HepG2 (cell line): Measurements from ENCODE around the gene SHBG. TPM values are rescaled to one million over a fixed set of nuclear protein-coding genes. Genes with fewer than 3 reads are reported as not detected.

Experiments
- ARNTL ChIP-seq: sonication (generic); formaldehyde crosslinking; IDR thresholded peaks from 2 replicates; pipeline ENCODE4 v1.4.0; 2020; ENCODE audit warnings: mild to moderate bottlenecking, missing genetic modification reagents
- ATRX ChIP-seq: sonication (generic); formaldehyde crosslinking; IDR thresholded peaks from 2 replicates; pipeline ENCODE4 v1.4.0; 2020; ENCODE audit warnings: missing genetic modification reagents, borderline replicate concordance
- FOXK2 ChIP-seq: fragments of 450-650 bp; IDR thresholded peaks from 2 replicates; pipeline ENCODE4 v1.6.1; 2016
- HNRNPK ChIP-seq: fragments of 200-400 bp; formaldehyde crosslinking; IDR thresholded peaks from 2 replicates; pipeline ENCODE4 v1.6.1; 2018; ENCODE audit warnings: low read length, low read depth, moderate library complexity, mild to moderate bottlenecking; ENCODE audit not compliant: poor library complexity, severe bottlenecking
- KDM2A ChIP-seq: sonication (generic); formaldehyde crosslinking; IDR thresholded peaks from 2 replicates; pipeline ENCODE4 v1.4.0; 2020; ENCODE audit warnings: low read depth, missing genetic modification reagents, borderline replicate concordance
- MTA1 ChIP-seq: sonication (generic); formaldehyde crosslinking; IDR thresholded peaks from 2 replicates; pipeline ENCODE4 v1.4.0; 2020; ENCODE audit warnings: missing genetic modification reagents, mild to moderate bottlenecking, borderline replicate concordance
- NCOR1 ChIP-seq: fragments of 200-600 bp; sonication (generic); IDR thresholded peaks from 2 replicates; pipeline ENCODE4 v1.7.0; 2017; ENCODE audit warnings: antibody characterized with exemption, low read length, borderline replicate concordance
- POLR2AphosphoS5 ChIP-seq: IDR thresholded peaks from 2 replicates; pipeline ENCODE4 v1.6.1; 2012; ENCODE audit warnings: low read depth, low read length
- SMAD9 ChIP-seq: sonication (generic); formaldehyde crosslinking; IDR thresholded peaks from 2 replicates; pipeline ENCODE4 v1.5.1; 2020; ENCODE audit warnings: mild to moderate bottlenecking, missing genetic modification reagents
- YY1 ChIP-seq: IDR thresholded peaks from 2 replicates; pipeline ENCODE4 v1.6.1; 2011; ENCODE audit warnings: low read length, low read depth, moderate library complexity, mild to moderate bottlenecking; ENCODE audit not compliant: insufficient read depth, insufficient replicate concordance
- ZBTB20 ChIP-seq: sonication (generic); formaldehyde crosslinking; IDR thresholded peaks from 2 replicates; pipeline ENCODE4 v1.8.1; 2023; ENCODE audit warnings: missing genetic modification reagents, low read depth, mild to moderate bottlenecking, borderline replicate concordance
- ZFP37 ChIP-seq: sonication (generic); formaldehyde crosslinking; IDR thresholded peaks from 2 replicates; pipeline ENCODE4 v1.4.0; 2020; ENCODE audit warnings: missing genetic modification reagents, borderline replicate concordance
- ZFP82 ChIP-seq: sonication (generic); formaldehyde crosslinking; IDR thresholded peaks from 2 replicates; pipeline ENCODE4 v1.5.1; 2020; ENCODE audit warnings: mild to moderate bottlenecking, missing genetic modification reagents, borderline replicate concordance
- ZNF337 ChIP-seq: sonication (generic); formaldehyde crosslinking; IDR thresholded peaks from 2 replicates; pipeline ENCODE4 v1.5.1; 2020; ENCODE audit warnings: missing genetic modification reagents, low read depth, mild to moderate bottlenecking, borderline replicate concordance
- ZNF780A ChIP-seq: sonication (generic); formaldehyde crosslinking; IDR thresholded peaks from 2 replicates; pipeline ENCODE4 v1.8.0; 2022; ENCODE audit warnings: mild to moderate bottlenecking, missing genetic modification reagents, moderate library complexity
- ZNF782 ChIP-seq: sonication (generic); formaldehyde crosslinking; IDR thresholded peaks from 2 replicates; pipeline ENCODE4 v1.4.0; 2020; ENCODE audit warnings: missing genetic modification reagents, mild to moderate bottlenecking, borderline replicate concordance
- ZNF790 ChIP-seq: sonication (generic); formaldehyde crosslinking; IDR thresholded peaks from 2 replicates; pipeline ENCODE4 v1.8.0; 2022; ENCODE audit warnings: missing genetic modification reagents, mild to moderate bottlenecking, borderline replicate concordance
- ZNF792 ChIP-seq: IDR thresholded peaks from 2 replicates; pipeline ENCODE4 v1.6.1; 2016
- ZNF850 ChIP-seq: sonication (generic); formaldehyde crosslinking; conservative IDR thresholded peaks from 2 replicates; pipeline ENCODE4 v1.9.0; 2021; ENCODE audit warnings: mild to moderate bottlenecking, missing genetic modification reagents
- polyA plus RNA-seq, 8 experiments: library from polyadenylated mRNA; depleted of rRNA in 3 of 8; stranded (reverse) in 7 of 8; unstranded in 1 of 8; fragments of >200 nt; fragmentation: Illumina TruSeq in 4 of 8; extraction: Trizol in 4 of 8; gene quantifications; 2 replicates each; pipeline versions ENCODE4 v1.2.1 to v1.2.3, GENCODE V29; 2011 to 2016; ENCODE audit warnings: low read depth in 4 of 8, missing spikeins in 1 of 8, mixed read lengths in 1 of 8; ENCODE audit not compliant: insufficient read depth in 1 of 8
- total RNA-seq, 5 experiments: library from RNA; depleted of rRNA; stranded (reverse); fragments of >200 nt; fragmentation: Illumina TruSeq; extraction: Trizol; gene quantifications; 2 replicates each; pipeline ENCODE4 v1.2.3, GENCODE V29; 2016; ENCODE audit warnings: low read depth in 1 of 5
- TF ChIP-seq, protein P1 (sequence below): fragments of 450-650 bp; IDR thresholded peaks from 2 replicates; pipeline ENCODE4 v1.6.1; 2017
- TF ChIP-seq, protein P2 (sequence below): sonication (generic); formaldehyde crosslinking; IDR thresholded peaks from 2 replicates; pipeline ENCODE4 v1.4.0; 2020; ENCODE audit warnings: missing genetic modification reagents, mild to moderate bottlenecking, borderline replicate concordance
- TF ChIP-seq, protein P3 (sequence below): sonication (generic); formaldehyde crosslinking; IDR thresholded peaks from 2 replicates; pipeline ENCODE4 v1.5.1; 2020; ENCODE audit warnings: missing genetic modification reagents, mild to moderate bottlenecking, borderline replicate concordance
- TF ChIP-seq, protein P4 (sequence below): sonication (generic); formaldehyde crosslinking; IDR thresholded peaks from 2 replicates; pipeline ENCODE4 v1.8.1; 2023; ENCODE audit warnings: missing genetic modification reagents, inconsistent platforms, borderline replicate concordance
- TF ChIP-seq, protein P5 (sequence below): sonication (generic); formaldehyde crosslinking; conservative IDR thresholded peaks from 2 replicates; pipeline ENCODE4 v1.4.0; 2020; ENCODE audit warnings: missing genetic modification reagents

Gene SHBG
- total and polyA plus RNA-seq, 2 of the 13 experiments (the other 11 are each of a cell fraction or from before 2014, with no cell fraction given) = 4.0 to 6.1 TPM

DNA sequence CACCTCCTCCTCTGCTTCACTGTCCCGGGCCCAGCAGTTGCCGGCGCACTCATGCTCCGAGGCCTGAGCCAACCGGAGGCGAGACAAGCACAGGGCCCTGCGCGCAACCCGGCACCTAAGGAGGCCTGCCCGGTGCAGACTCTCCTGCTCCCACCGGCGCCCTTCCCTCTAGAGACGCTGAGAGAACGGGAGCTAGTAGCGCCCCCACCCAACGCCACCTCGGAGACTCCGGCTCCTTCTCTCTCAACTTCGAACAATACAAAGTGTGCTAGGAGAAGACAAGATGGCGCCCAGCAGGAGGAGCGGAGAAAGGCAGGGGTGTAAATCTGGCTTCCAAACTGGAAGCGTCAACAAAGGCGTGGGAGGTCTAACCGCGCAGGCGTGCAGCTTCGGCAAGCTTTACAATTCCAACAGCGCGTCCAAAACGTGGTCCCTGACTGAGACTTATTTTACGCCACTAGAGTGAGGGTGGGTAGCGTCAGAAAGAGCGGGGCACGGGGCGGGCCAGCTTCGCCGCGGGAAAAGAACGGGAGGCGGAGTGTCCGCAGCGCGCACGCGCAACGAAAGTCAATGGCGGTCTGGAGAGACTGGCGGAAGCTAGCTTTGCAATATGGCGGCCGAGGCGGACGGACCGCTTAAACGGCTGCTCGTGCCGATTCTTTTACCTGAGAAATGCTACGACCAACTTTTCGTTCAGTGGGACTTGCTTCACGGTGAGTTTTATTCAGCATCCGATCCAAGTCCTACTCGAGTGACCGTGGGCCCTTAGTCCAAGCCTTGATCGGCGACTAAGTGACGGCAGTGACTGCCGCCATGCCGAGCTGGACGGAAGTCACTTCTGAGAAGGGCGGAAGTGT, 46.5 kb upstream of the SHBG start, which contains the start of gene MPDU1 (continued):
- TF ChIP-seq HNRNPK = no peak
- TF ChIP-seq ATRX (CRISPR knock-in tag) = no peak
- peak; percentile 59; the same call in 1 of the 2 replicates for TF ChIP-seq POLR2AphosphoS5
- peak; percentile 31; the same call in 1 of the 2 replicates for TF ChIP-seq NCOR1
- TF ChIP-seq YY1 = peak; percentile 98
- TF ChIP-seq KDM2A = peak; percentile 93
- TF ChIP-seq FOXK2 = no peak
- TF ChIP-seq ZNF792 (CRISPR knock-in tag) = peak; percentile 69
- TF ChIP-seq ZNF790 (CRISPR knock-in tag) = no peak
- no peak for TF ChIP-seq ZNF850 (CRISPR knock-in tag)
- TF ChIP-seq SMAD9 (CRISPR knock-in tag) = 0 out of 2 replicates have a peak, but pooled peaks have one; percentile 65
- TF ChIP-seq, protein P1, sequence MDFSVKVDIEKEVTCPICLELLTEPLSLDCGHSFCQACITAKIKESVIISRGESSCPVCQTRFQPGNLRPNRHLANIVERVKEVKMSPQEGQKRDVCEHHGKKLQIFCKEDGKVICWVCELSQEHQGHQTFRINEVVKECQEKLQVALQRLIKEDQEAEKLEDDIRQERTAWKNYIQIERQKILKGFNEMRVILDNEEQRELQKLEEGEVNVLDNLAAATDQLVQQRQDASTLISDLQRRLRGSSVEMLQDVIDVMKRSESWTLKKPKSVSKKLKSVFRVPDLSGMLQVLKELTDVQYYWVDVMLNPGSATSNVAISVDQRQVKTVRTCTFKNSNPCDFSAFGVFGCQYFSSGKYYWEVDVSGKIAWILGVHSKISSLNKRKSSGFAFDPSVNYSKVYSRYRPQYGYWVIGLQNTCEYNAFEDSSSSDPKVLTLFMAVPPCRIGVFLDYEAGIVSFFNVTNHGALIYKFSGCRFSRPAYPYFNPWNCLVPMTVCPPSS = no peak
- TF ChIP-seq ZNF337 = no peak
- TF ChIP-seq, protein P2, sequence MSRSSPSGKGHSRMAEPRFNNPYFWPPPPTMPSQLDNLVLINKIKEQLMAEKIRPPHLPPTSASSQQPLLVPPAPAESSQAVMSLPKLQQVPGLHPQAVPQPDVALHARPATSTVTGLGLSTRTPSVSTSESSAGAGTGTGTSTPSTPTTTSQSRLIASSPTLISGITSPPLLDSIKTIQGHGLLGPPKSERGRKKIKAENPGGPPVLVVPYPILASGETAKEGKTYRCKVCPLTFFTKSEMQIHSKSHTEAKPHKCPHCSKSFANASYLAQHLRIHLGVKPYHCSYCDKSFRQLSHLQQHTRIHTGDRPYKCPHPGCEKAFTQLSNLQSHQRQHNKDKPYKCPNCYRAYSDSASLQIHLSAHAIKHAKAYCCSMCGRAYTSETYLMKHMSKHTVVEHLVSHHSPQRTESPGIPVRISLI = no peak
- TF ChIP-seq ZNF780A (CRISPR knock-in tag) = no peak
- no peak; the same call in 1 of the 2 replicates for TF ChIP-seq ZNF782
- peak; percentile 44; the same call in 1 of the 2 replicates for TF ChIP-seq ARNTL (CRISPR knock-in tag)
- TF ChIP-seq ZFP82 = no peak
- TF ChIP-seq, protein P3, sequence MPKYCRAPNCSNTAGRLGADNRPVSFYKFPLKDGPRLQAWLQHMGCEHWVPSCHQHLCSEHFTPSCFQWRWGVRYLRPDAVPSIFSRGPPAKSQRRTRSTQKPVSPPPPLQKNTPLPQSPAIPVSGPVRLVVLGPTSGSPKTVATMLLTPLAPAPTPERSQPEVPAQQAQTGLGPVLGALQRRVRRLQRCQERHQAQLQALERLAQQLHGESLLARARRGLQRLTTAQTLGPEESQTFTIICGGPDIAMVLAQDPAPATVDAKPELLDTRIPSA (CRISPR knock-in tag) = no peak
- TF ChIP-seq ZFP37 (CRISPR knock-in tag) = peak; percentile 77
- TF ChIP-seq MTA1 (CRISPR knock-in tag) = no peak
- TF ChIP-seq, protein P4, sequence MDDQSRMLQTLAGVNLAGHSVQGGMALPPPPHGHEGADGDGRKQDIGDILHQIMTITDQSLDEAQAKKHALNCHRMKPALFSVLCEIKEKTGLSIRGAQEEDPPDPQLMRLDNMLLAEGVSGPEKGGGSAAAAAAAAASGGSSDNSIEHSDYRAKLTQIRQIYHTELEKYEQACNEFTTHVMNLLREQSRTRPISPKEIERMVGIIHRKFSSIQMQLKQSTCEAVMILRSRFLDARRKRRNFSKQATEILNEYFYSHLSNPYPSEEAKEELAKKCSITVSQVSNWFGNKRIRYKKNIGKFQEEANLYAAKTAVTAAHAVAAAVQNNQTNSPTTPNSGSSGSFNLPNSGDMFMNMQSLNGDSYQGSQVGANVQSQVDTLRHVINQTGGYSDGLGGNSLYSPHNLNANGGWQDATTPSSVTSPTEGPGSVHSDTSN = 0 out of 2 replicates have a peak, but pooled peaks have one; percentile 72
- TF ChIP-seq, protein P5, sequence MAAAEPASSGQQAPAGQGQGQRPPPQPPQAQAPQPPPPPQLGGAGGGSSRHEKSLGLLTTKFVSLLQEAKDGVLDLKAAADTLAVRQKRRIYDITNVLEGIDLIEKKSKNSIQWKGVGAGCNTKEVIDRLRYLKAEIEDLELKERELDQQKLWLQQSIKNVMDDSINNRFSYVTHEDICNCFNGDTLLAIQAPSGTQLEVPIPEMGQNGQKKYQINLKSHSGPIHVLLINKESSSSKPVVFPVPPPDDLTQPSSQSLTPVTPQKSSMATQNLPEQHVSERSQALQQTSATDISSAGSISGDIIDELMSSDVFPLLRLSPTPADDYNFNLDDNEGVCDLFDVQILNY (CRISPR knock-in tag) = peak; percentile 90; the same call in 1 of the 2 replicates
- no peak for TF ChIP-seq ZBTB20 (CRISPR knock-in tag)
